Central memory CD8-positive, alpha-beta T cell (primary cell): ENCODE data around the gene RBM20.
A peak's percentile ranks its signal among the peaks of the same experiment; 100 is the strongest.

Source experiments
- ATAC-seq: fragments of 150-1000 bp; cut with Tn5 transposase; replicated peaks from 2 replicates; pipeline ENCODE4 v1.10.0; 2022; ENCODE audit warnings: mild to moderate bottlenecking, moderate FRiP score, moderate number of reproducible peaks; ENCODE audit not compliant: poor library complexity, severe bottlenecking; ENCODE audit errors: extremely low read depth
- DNase-seq, 2 donors: peaks; one replicate each; pipeline ENCODE4 v3.0.0; 2021; ENCODE audit warnings: low spot score in 2 of 2
- H3K27ac Mint-ChIP-seq: one replicate; pipeline ENCODE4 v1.8.0; 2022; ENCODE audit warnings: low read depth, mild to moderate bottlenecking, moderate library complexity, mixed read lengths
- H3K27me3 Mint-ChIP-seq: one replicate; pipeline ENCODE4 v1.8.0; 2022; ENCODE audit warnings: mixed read lengths
- H3K36me3 Mint-ChIP-seq: one replicate; pipeline ENCODE4 v1.8.0; 2022; ENCODE audit warnings: mild to moderate bottlenecking, moderate library complexity, mixed read lengths; ENCODE audit not compliant: insufficient read depth
- H3K4me1 Mint-ChIP-seq: one replicate; pipeline ENCODE4 v1.8.0; 2022; ENCODE audit warnings: mixed read lengths
- H3K4me3 Mint-ChIP-seq: one replicate; pipeline ENCODE4 v1.8.0; 2022; ENCODE audit warnings: mild to moderate bottlenecking, moderate library complexity, mixed read lengths
- H3K9me3 Mint-ChIP-seq: one replicate; pipeline ENCODE4 v1.8.0; 2022; ENCODE audit warnings: mixed read lengths

RBM20 gene

DNA sequence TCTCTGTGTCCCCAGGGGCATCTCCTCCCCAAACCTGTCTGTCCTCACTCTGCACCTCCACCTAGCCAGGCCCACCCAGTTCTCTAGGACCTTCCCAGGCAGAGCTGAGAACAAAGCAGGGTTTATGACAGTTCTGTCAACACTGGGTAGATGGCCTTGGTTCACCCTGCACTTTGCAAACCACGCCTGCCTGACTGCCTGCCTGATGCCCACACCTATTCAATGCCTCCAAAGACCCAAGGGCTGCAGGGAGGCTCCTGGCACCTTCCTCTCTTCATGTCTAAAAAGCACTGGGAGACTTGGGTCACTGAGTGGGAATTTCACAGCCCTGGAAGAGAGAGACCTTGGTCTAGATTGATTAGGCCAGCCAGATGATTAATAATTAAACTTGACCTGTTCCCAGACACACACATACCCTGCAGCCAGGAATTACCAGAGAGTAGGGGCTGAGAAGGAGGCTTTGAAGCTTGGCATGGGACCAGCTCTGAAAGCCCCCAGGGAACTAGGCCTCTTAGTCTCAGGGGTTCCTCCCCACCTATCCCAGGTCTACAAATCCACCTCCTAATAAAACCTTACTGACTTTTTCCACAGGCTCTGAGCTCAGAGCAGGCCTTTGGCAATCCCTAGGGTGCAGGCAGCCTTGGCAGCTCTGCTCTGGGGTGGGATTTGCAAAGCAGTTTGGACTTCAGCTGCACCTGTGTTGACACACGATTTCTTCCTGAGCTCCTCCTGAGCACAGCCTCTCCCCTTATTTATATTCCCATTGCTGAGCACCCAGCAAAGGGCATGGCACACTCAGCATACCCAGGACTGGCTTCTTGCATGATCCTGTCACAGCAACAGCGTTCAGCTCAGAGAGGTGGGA, 201.9 kb downstream of the RBM20 start:
- H3K27ac Mint-ChIP-seq = peak overlapping the region; percentile 82
- no peak for ATAC-seq

DNA sequence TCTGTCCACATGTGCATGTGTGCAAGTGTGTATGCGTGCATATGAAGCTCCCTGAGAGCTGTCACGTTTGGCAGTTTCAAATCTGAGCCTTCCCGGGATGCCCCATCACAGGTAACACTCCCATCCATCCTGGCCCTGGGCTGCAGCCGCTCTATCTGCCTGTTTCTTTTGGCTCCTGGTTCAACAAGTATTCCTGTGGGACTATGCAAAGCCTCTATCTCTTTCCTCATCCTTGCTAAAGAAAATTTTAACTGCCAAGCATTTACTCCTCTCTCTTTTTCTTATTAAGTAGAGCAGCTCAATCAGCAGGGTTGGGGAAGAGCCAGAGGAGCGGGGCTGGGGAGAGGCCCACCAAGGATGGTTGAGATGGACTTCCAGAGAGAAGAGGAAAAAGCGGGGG, 203.2 kb downstream of the RBM20 start:
- Mint-ChIP-seq H3K4me1 (peaks cover 87% of the 10 kb centered on the region), H3K9me3 (peaks cover 5% of the 10 kb centered on the region)

More for the DNA sequence above, 201.9 kb downstream of the RBM20 start:
- Mint-ChIP-seq H3K27me3 (no peaks in the 10 kb centered on the region), H3K36me3 (peaks cover 11% of the 10 kb centered on the region), H3K4me1 (peaks cover 86% of the 10 kb centered on the region), H3K9me3 (peaks cover 5% of the 10 kb centered on the region), H3K4me3 (no peak overlapping the region)
- no peak for DNase-seq

DNA sequence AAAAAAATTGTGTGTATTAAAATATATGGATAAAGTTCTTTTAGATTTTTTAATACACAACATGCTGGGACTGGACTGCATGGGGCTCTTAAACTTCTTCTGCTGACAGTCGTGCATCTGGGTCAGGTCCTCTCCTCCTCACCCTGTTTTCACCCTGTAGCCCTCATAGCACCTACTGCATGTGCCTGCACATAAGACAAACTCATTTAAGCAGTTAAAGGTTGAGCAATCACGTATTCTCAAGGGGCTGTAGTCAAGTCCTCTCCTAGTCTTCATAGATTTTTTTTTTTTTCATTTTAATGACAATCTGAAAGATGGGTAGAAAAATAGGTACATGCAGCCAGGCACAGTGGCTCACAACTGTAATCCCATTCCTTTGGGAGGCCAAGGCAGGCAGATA, 204.0 kb downstream of the RBM20 start:
- no peak for ATAC-seq
- peaks cover 11% of the 10 kb centered on the region for H3K36me3 Mint-ChIP-seq

More for the DNA sequence above, 203.2 kb downstream of the RBM20 start:
- Mint-ChIP-seq H3K27ac (no peak overlapping the region), H3K27me3 (no peaks in the 10 kb centered on the region), H3K36me3 (peaks cover 11% of the 10 kb centered on the region), H3K4me3 (no peak overlapping the region)
- no peak for DNase-seq
- no peak for ATAC-seq

DNA sequence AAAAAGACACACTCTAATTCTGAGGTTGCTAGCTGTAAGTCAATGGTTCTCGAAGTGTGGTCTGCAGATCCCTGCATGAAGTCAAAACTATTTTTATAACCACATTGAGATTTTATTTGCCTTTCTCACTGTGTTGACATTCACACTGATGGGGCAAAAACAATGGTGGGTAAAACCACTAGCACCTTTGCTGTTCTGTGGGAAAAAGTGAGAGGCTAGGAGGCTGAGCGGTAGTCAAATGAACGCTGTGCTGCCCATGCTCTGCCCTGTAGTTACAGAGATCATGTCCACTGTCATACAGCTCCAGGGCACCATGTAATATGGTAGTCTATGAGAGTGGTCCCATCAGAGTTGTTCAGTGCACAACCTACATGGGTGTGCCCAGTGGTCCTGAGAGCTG, 206.0 kb downstream of the RBM20 start:
- Mint-ChIP-seq H3K36me3 (peaks cover 11% of the 10 kb centered on the region), H3K4me1 (peaks cover 86% of the 10 kb centered on the region), H3K27me3 (no peaks in the 10 kb centered on the region), H3K4me3 (peak overlapping the region; percentile 65), H3K27ac (peak overlapping the region; percentile 75), H3K9me3 (peaks cover 5% of the 10 kb centered on the region)
- peak; percentile 88 for ATAC-seq
- DNase-seq = peak in 1 of 2 donors; percentile 47

More for the DNA sequence above, 204.0 kb downstream of the RBM20 start:
- H3K9me3 Mint-ChIP-seq = peaks cover 5% of the 10 kb centered on the region
- H3K27ac Mint-ChIP-seq = no peak overlapping the region
- H3K4me1 Mint-ChIP-seq = peaks cover 87% of the 10 kb centered on the region
- no peaks in the 10 kb centered on the region for H3K27me3 Mint-ChIP-seq
- DNase-seq = no peak
- no peak overlapping the region for H3K4me3 Mint-ChIP-seq

DNA sequence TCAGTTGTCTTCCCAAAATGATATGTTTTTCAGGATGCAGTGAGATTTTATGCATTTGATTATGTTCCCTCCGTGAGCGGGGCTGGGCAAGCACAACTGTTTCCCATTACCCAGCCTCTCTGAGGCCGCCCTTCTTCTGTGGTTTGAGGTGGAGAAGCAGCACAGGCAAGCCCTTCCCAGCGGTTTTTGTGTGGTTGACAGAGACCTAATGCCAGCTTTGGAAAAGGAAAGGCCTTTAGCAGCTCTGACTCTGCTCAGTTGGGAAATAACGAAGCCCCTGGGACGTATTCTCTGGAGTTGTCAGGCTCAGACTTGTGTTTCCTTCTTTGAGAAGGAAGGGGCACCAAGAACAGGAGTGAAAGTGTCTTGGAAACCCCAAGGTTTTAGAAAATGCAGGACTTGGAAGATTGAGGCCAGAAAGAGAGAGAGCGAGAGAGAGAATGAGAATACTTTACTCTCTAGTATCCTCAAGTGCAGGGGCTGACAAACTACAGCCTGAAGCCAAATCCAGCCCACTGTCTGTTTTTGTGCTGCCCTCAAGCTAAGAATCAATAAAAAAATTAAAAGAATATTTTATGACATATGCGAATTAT, 207.0 kb downstream of the RBM20 start:
- H3K36me3 Mint-ChIP-seq = peaks cover 11% of the 10 kb centered on the region
- H3K4me1 Mint-ChIP-seq = peaks cover 86% of the 10 kb centered on the region
- H3K27ac Mint-ChIP-seq = peak overlapping the region; percentile 75
- peak overlapping the region; percentile 65 for H3K4me3 Mint-ChIP-seq
- H3K9me3 Mint-ChIP-seq = peaks cover 5% of the 10 kb centered on the region
- no peak for DNase-seq
- H3K27me3 Mint-ChIP-seq = no peaks in the 10 kb centered on the region
- ATAC-seq = no peak

DNA sequence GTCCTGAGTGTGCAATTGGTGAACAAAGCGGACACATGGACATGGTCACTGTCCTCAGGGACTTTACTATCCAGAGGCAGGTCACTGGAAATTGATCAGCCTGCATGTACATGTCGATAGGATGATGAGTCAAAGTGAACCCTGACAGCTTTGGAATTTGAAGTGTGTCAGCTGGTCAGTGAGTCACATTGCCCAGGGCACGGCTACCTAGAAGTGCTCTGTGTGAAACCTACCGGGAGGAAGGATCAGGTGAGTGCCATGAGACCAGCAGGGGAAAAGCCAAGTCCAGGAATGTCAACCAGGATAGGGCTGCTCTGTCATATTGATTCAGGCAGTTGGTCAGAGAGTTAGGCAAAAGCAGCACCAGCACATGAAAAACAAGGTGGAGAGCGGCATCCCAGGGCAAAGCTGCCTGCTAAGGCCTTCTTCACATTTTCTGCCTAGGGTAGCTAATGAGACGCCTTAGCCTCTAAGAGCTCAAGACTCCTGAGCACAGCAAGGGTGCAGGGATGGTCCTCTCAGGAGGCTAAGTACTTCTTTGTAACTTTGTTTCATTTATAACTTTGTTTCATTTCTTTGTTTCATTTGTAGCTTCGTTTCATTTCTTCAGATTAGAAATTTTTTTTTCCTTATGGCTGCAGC, 208.2 kb downstream of the RBM20 start:
- H3K27me3 Mint-ChIP-seq = no peaks in the 10 kb centered on the region
- peak overlapping the region; percentile 34 for H3K4me3 Mint-ChIP-seq
- peaks cover 77% of the 10 kb centered on the region for H3K4me1 Mint-ChIP-seq
- ATAC-seq = no peak
- peaks cover 11% of the 10 kb centered on the region for H3K36me3 Mint-ChIP-seq
- peak overlapping the region; percentile 35 for H3K27ac Mint-ChIP-seq
- peak in 1 of 2 donors; percentile 3 for DNase-seq
- H3K9me3 Mint-ChIP-seq = peaks cover 5% of the 10 kb centered on the region

DNA sequence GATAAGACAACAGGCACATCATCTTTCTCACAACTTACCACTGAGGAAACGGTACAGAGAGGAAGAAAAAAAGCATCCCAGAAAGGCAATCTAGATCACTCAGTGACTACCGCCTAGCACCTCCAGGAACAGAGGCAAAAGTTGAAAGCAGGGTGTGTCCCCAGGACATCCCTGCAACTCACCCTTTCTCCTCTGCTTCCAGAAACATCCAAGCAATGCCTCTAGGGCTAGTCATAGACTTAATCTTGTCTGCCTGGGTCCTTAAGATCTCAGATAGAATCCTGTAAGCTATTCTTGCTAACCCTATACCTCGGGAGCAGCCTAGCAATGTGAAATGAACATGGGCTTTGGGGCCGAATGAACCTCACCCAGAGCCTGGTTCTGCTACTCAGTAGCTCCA, 208.8 kb downstream of the RBM20 start:
- peaks cover 11% of the 10 kb centered on the region for H3K36me3 Mint-ChIP-seq
- H3K27me3 Mint-ChIP-seq = no peaks in the 10 kb centered on the region
- DNase-seq (peak in 1 of 2 donors; percentile 3), ATAC-seq (no peak)
- H3K27ac Mint-ChIP-seq = no peak overlapping the region
- peaks cover 5% of the 10 kb centered on the region for H3K9me3 Mint-ChIP-seq
- H3K4me1 Mint-ChIP-seq = peaks cover 79% of the 10 kb centered on the region
- no peak overlapping the region for H3K4me3 Mint-ChIP-seq

DNA sequence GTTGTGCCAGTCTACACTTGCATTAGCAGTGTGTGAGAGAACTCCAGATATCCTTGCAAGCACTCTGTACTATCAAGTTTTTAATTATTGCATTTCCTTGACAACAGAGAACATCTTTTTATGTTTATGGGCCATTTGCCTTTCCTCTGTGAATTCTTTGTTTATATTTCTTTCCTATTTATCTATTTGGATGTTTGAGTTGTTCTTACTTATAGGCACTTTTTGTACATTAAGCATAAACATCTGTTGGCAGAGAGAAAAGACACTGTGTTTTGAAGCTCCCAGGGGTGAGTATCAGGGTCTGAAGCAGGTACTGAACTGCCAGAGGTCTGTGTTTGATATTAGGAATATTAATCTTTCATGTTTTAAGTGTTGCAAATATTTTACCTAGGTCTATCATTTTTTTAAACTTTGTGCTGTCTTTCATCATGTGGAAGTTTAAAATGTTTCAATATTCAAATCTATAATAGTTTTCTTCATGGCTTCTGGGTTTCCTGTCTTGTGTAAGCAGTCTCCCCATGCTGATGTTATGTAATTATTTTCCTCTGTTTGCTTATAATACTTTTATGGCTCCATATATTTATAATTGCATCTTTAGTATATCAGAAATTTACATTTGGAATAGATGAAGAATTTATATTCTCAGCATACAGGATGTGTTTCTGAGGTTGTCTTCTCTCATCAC, 209.9 kb downstream of the RBM20 start:
- Mint-ChIP-seq H3K27me3 (no peaks in the 10 kb centered on the region), H3K4me1 (peaks cover 80% of the 10 kb centered on the region), H3K27ac (peak overlapping the region; percentile 74), H3K4me3 (no peak overlapping the region), H3K36me3 (peaks cover 8% of the 10 kb centered on the region), H3K9me3 (peaks cover 5% of the 10 kb centered on the region)
- ATAC-seq (no peak), DNase-seq (no peak)

DNA sequence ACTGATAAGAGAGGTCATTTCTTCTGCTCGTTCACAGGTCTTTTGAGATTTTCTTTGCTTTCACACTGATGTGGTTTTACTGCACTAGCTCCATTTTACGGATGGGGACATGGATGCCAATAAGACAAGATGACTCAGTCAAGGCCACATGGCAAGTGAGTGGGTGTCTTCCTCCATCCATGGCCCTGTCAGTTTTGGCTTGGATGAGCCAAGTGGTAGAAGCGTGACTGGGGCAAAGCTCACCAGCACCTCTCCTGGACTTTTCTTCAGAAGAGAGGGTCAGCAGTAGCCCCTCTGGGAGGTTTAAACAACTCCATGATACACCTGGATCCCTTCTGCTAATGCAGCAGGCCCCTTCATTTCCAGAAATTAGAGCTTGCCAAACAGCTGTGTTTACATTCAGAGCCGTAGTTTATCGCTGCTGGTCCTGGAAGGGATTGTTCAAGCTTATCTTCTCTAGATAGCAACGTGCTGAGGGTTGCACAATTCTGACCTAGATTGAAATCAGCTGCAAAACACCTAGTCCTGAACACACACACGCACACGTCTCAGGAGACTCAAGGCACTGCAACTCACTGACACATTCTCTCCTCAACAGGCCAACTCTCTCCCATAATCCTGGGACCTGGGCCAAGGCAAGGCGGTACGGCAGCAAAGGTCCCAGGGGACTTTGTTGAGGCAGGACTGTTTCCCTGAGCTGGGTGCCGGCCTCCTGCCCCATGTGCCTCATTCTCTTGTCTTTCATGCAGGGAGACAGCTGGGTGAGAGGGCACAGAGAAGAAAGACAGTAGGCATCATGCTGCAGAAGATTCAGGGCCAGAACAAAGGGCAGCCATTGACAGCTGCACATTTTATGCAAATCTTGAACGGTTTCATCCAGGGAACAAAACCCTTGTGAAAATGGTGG, 213.4 kb downstream of the RBM20 start:
- ATAC-seq (no peak), DNase-seq (peak; percentile 8 to 13)
- Mint-ChIP-seq H3K9me3 (no peaks in the 10 kb centered on the region), H3K4me3 (peak overlapping the region; percentile 8), H3K27ac (peak overlapping the region; percentile 7), H3K36me3 (peaks cover 3% of the 10 kb centered on the region), H3K4me1 (peaks cover 77% of the 10 kb centered on the region), H3K27me3 (no peaks in the 10 kb centered on the region)

DNA sequence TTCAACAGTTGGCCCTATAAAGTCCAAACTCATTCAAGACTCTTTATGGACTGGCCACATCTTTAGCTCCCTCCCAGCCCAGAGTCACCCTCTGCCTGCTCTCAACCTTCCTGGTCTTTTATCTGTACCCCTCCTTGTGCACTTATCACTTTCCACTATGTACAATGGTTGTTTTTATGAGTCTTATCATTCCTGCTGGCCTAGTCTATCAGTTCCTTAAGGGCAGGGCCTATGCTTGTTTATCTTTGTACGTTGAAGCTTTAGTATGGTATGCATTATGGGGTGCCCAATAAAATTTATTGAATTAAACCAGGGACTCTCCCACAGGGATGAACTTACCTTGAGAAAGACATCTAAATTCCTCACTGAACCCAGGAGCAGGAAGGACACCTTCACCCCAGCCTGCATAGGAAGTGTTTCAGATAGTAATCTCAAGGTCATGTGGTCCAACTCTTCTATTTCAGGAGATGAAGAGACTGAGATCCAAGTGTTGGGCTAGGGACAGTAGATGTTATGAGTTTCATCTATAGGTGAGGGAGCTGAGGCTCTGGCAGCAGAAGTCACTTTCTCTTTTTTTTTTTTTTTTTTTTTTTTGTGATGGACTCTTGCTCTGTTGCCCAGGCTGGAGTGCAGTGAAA, 214.3 kb downstream of the RBM20 start:
- H3K27ac Mint-ChIP-seq = peak overlapping the region; percentile 7
- no peaks in the 10 kb centered on the region for H3K9me3 Mint-ChIP-seq
- peaks cover 76% of the 10 kb centered on the region for H3K4me1 Mint-ChIP-seq
- peak overlapping the region; percentile 8 for H3K4me3 Mint-ChIP-seq
- DNase-seq (peak in 1 of 2 donors; percentile 4), ATAC-seq (no peak)
- no peaks in the 10 kb centered on the region for H3K27me3 Mint-ChIP-seq
- H3K36me3 Mint-ChIP-seq = peaks cover 3% of the 10 kb centered on the region

DNA sequence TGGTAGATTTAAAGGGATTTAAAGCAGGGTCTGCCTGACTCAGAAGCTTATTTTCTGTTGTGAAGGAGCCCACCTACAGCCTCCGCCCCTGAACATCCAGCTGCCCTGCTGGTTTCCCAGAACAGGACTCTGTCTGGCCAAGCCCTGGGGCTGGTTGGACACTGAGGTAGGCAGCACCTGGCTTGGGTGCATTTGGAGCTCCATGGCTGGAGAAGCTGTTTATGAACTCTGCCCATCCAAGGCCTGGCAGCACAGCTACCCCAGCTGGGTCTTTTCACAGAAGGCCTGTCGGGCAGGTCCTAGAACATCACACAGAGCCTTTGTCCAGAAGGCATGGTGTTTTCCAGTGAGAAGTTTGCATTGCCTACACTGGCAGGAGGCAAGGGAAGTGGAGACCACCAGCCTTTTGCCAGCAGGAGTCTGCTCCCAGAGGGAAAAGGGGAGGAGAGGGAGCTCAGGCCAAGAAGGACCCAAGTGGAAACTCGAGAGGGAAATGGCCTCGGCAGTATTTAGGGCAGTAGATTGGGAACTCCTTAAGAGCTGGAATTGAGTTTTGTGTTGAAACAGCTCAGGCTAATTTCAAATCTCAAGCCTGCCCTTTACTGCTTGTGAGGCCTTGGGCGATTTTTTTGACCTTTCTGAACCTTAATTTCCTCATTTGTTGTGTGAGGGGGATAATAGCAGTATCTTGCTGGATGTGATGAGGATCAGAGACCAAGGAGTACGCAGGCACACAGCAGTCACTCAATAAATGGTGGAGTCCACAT, 215.3 kb downstream of the RBM20 start:
- peak overlapping the region; percentile 11 for H3K4me3 Mint-ChIP-seq
- ATAC-seq (no peak), DNase-seq (no peak)
- peak overlapping the region; percentile 97 for H3K27ac Mint-ChIP-seq
- peaks cover 75% of the 10 kb centered on the region for H3K4me1 Mint-ChIP-seq
- H3K27me3 Mint-ChIP-seq = no peaks in the 10 kb centered on the region
- H3K36me3 Mint-ChIP-seq = peaks cover 3% of the 10 kb centered on the region
- no peaks in the 10 kb centered on the region for H3K9me3 Mint-ChIP-seq
